ENCODE measurements around the gene HDAC7. TPM values are rescaled to one million over a fixed set of nuclear protein-coding genes. Genes with fewer than 3 reads are reported as not detected.
A peak's percentile ranks its signal among the peaks of the same experiment; 100 is the strongest.

Gene HDAC7
- total and polyA plus RNA-seq, 2 experiments from 2014 or later = 41.3 to 60.1 TPM

DNA sequence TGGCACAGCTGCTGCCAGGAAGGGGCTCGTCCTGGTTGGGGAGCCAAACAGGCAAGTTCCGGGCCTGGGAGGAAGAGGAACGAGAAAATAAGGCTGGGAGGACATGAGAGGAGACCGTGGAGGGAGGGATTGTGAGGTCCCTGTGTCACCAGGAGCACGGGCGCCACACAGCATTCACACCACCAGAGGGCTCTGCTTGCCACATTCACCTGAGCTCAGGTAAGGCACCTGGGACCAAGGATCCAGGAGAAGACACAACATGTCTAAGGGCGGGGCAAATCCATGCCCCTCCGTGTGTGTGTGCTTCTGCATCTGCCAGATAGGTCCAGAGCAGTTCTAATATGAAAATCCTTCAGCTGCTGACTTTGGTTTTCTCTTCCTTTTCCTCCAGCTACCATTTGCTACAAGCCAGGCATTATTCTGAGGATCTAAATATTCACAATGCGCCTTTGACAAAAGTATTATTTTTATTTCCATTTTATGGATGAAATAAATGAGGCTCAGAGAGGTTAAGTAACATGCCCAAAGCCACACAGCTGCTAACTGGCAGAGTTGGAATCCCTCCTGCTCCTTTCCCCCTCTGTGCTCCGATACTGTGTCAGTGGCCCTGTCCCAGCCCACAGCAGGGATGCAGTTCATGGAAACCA is 75.6 kb downstream of the HDAC7 start:
- ATAC-seq (peak; percentile 88), DNase-seq (ENCODE audit: low spot score) (peak; percentile 94)
- H3K27me3 ChIP-seq (ENCODE audit: insufficient read depth) = no peaks in the 10 kb centered on the region
- H3K79me2 ChIP-seq (replicated peaks; ENCODE audit: insufficient read depth) = no peaks in the 10 kb centered on the region
- 0 out of 2 replicates have a peak overlapping the region, but pooled peaks have one; percentile 26 for H3K4me2 ChIP-seq
- no peaks in the 10 kb centered on the region for H3K9me2 ChIP-seq (ENCODE audit: insufficient read depth)
- H3K27ac ChIP-seq (ENCODE audit: low read depth) = no peak overlapping the region
- peaks cover 27% of the 10 kb centered on the region for H3K27me3 Mint-ChIP-seq (ENCODE audit: insufficient read depth, low read depth, poor library complexity)
- no peaks in the 10 kb centered on the region for H3K36me3 ChIP-seq (ENCODE audit: insufficient read depth)
- no peak for TF ChIP-seq NANOG (IDR thresholded peaks at IDR 0.05; ENCODE audit: borderline replicate concordance)
- TF ChIP-seq, protein P1, sequence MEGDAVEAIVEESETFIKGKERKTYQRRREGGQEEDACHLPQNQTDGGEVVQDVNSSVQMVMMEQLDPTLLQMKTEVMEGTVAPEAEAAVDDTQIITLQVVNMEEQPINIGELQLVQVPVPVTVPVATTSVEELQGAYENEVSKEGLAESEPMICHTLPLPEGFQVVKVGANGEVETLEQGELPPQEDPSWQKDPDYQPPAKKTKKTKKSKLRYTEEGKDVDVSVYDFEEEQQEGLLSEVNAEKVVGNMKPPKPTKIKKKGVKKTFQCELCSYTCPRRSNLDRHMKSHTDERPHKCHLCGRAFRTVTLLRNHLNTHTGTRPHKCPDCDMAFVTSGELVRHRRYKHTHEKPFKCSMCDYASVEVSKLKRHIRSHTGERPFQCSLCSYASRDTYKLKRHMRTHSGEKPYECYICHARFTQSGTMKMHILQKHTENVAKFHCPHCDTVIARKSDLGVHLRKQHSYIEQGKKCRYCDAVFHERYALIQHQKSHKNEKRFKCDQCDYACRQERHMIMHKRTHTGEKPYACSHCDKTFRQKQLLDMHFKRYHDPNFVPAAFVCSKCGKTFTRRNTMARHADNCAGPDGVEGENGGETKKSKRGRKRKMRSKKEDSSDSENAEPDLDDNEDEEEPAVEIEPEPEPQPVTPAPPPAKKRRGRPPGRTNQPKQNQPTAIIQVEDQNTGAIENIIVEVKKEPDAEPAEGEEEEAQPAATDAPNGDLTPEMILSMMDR (conservative IDR thresholded peaks at IDR 0.05; ENCODE audit: low read depth in 2 of 2) = peak; percentile 78 to 98
- no peak overlapping the region for H3K4me3 Mint-ChIP-seq
- H3K27ac Mint-ChIP-seq = no peak overlapping the region
- no peaks in the 10 kb centered on the region; the same call in 2 of the 3 replicates for H3K36me3 Mint-ChIP-seq (ENCODE audit: low read depth)
- no peaks in the 10 kb centered on the region for H3F3A ChIP-seq (replicated peaks; ENCODE audit: low read depth)
- no peak overlapping the region for H3K4me3 ChIP-seq
- H4K20me1 ChIP-seq (replicated peaks; ENCODE audit: insufficient read depth) = no peaks in the 10 kb centered on the region
- H3K9me3 Mint-ChIP-seq = no peaks in the 10 kb centered on the region; the same call in 2 of the 3 replicates
- H3K4me1 ChIP-seq (ENCODE audit: insufficient read depth) = 0 out of 2 replicates have a peak, but pooled peaks cover 4% of the 10 kb centered on the region
- H2AFZ ChIP-seq = no peak overlapping the region
- peaks cover 41% of the 10 kb centered on the region for H3K4me1 Mint-ChIP-seq

DNA sequence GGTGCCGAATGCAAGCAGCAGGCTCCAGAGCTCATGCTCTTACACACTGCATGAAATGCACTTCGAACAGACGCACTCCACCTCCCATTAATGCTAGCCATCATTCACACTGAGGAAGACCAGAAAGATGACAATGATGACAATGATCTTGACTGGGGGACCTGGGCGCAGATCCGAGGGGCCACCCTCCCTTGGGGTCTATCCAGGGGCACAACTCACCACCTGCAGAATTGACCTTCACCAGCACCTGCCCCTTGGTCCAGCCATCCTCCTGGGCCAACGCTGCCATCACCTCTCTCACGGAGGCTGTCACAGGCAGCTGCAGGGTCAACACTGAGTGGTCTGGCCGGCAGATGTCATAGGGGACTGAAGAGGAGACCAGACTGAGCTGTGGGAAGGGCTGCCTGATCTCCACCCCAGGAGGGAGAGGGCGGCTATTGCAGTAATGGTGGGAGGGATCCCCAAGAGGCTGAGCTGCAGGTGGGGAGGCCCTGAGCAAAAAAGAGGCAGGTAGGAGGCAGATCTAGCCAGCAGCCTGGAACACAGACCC is 76.3 kb downstream of the HDAC7 start:
- H3K27ac ChIP-seq (ENCODE audit: low read depth) = no peak overlapping the region
- H3K27me3 ChIP-seq (ENCODE audit: insufficient read depth) = no peaks in the 10 kb centered on the region
- Mint-ChIP-seq H3K9me3 (no peaks in the 10 kb centered on the region; the same call in 2 of the 3 replicates), H3K4me1 (peaks cover 41% of the 10 kb centered on the region), H3K27ac (no peak overlapping the region), H3K4me3 (no peak overlapping the region; the same call in 2 of the 3 replicates), H3K36me3 (ENCODE audit: low read depth) (no peaks in the 10 kb centered on the region; the same call in 2 of the 3 replicates), H3K27me3 (ENCODE audit: insufficient read depth, low read depth, poor library complexity) (peaks cover 26% of the 10 kb centered on the region)
- H4K20me1 ChIP-seq (replicated peaks; ENCODE audit: insufficient read depth) = no peaks in the 10 kb centered on the region
- H3K79me2 ChIP-seq (replicated peaks; ENCODE audit: insufficient read depth) = no peaks in the 10 kb centered on the region
- 0 out of 2 replicates have a peak overlapping the region, but pooled peaks have one; percentile 26 for H3K4me2 ChIP-seq
- ATAC-seq (no peak; the same call in 2 of the 3 replicates), DNase-seq (ENCODE audit: low spot score) (no peak)
- 0 out of 2 replicates have a peak, but pooled peaks cover 4% of the 10 kb centered on the region for H3K4me1 ChIP-seq (ENCODE audit: insufficient read depth)
- no peaks in the 10 kb centered on the region for H3K36me3 ChIP-seq (ENCODE audit: insufficient read depth)
- no peak overlapping the region for H3K4me3 ChIP-seq
- no peaks in the 10 kb centered on the region for H3K9me2 ChIP-seq (ENCODE audit: insufficient read depth)
- no peaks in the 10 kb centered on the region for H3F3A ChIP-seq (replicated peaks; ENCODE audit: low read depth)
- no peak overlapping the region for H2AFZ ChIP-seq
- TF ChIP-seq STAT1 (IDR thresholded peaks at IDR 0.05; ENCODE audit: unreplicated experiment) = no peak
- TF ChIP-seq ZNF331 (CRISPR knock-in tag; IDR thresholded peaks at IDR 0.05; ENCODE audit: low read depth) = no peak
- TF ChIP-seq, protein P1 (conservative IDR thresholded peaks at IDR 0.05; ENCODE audit: low read depth in 2 of 2) = no peak
- no peak for TF ChIP-seq ZNF114 (CRISPR knock-in tag; IDR thresholded peaks at IDR 0.05)
- TF ChIP-seq, protein P2, sequence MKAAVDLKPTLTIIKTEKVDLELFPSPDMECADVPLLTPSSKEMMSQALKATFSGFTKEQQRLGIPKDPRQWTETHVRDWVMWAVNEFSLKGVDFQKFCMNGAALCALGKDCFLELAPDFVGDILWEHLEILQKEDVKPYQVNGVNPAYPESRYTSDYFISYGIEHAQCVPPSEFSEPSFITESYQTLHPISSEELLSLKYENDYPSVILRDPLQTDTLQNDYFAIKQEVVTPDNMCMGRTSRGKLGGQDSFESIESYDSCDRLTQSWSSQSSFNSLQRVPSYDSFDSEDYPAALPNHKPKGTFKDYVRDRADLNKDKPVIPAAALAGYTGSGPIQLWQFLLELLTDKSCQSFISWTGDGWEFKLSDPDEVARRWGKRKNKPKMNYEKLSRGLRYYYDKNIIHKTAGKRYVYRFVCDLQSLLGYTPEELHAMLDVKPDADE (IDR thresholded peaks at IDR 0.05) = no peak
- no peak for TF ChIP-seq NANOG (IDR thresholded peaks at IDR 0.05; ENCODE audit: borderline replicate concordance)
- TF ChIP-seq JUNB (IDR thresholded peaks at IDR 0.05; ENCODE audit: unreplicated experiment) = no peak
- TF ChIP-seq CREB1 (CRISPR knock-in tag; IDR thresholded peaks at IDR 0.05; ENCODE audit: low read depth) = no peak

Data from GM23338 (cell line).